HepG2 (cell line): Measurements from ENCODE around the gene FOXD4. TPM values are rescaled to one million over a fixed set of nuclear protein-coding genes. Genes with fewer than 3 reads are reported as not detected.
"Not testable (repeated sequence)": the region's sequence is repeated elsewhere in the genome, so short reads cannot be mapped to it uniquely, and the experiment has no call there.

Experiments
- ATAC-seq: fragments of 200-7000 bp; cut with Tn5 transposase; 3 replicates; pipeline ENCODE4 v1.9.1; 2020; ENCODE audit warnings: mild to moderate bottlenecking, moderate library complexity
- BruUV-seq: library from RNA; stranded (reverse); fragments of 400-500 nt; replicated peaks from 2 replicates; lab custom pipeline; 2021; lab: Mats Ljungman, UMichigan
- CTCF ChIA-PET: fragments of 300-600 bp; formaldehyde crosslinking; extraction: SDS; loops from one replicate; lab custom pipeline; 2021; ENCODE audit warnings: low total read pairs, inconsistent platforms, low intra/inter-chr PET ratio; lab: Yijun Ruan, JAX
- POLR2A ChIA-PET: fragments of 350-600 bp; sonication (Branson Sonifier 250); formaldehyde crosslinking; loops from one replicate; lab custom pipeline; 2020; ENCODE audit warnings: antibody characterized with exemption, inconsistent platforms; lab: Yijun Ruan, JAX
- DNase-seq: peaks from one replicate; pipeline ENCODE4 v3.0.0-alpha.2; 2015; ENCODE audit warnings: low spot score
- FAIRE-seq: peaks from 3 replicates; lab custom pipeline; 2011; peaks lifted over from hg19 to GRCh38; lab: Jason Lieb, UNC
- H2AFZ ChIP-seq: one replicate; pipeline ENCODE4 v1.6.1; 2011; ENCODE audit warnings: low read length, inconsistent platforms
- H3K27ac ChIP-seq: fragments of 300-600 bp; 3 replicates; pipeline ENCODE4 v1.8.0; 2011; ENCODE audit warnings: mixed run types, mild to moderate bottlenecking, mixed read lengths, low read length, inconsistent platforms; ENCODE audit not compliant: insufficient read depth; ENCODE audit errors: extremely low read length
- H3K27me3 ChIP-seq, 2 experiments: fragments of 200-600 bp in 1 of 2; 2 replicates in 1 of 2; 3 replicates in 1 of 2; pipeline versions ENCODE4 v1.6.0 to v1.8.0; 2011; ENCODE audit warnings: low read length in 2 of 2, mild to moderate bottlenecking in 2 of 2, moderate library complexity in 2 of 2, inconsistent platforms in 1 of 2; ENCODE audit not compliant: insufficient read depth in 2 of 2, control insufficient read depth in 1 of 2
- H3K36me3 ChIP-seq, 2 experiments: fragments of 200-600 bp in 1 of 2; replicated peaks in 1 of 2; 2 replicates in 1 of 2; 3 replicates in 1 of 2; pipeline versions ENCODE4 v1.5.1 to v1.8.0; 2011; ENCODE audit warnings: low read length in 2 of 2, inconsistent platforms in 1 of 2; ENCODE audit not compliant: insufficient read depth in 2 of 2, control insufficient read depth in 1 of 2
- H3K4me1 ChIP-seq: 2 replicates; pipeline ENCODE4 v1.5.1; 2012; ENCODE audit warnings: low read length, inconsistent platforms; ENCODE audit not compliant: insufficient read depth
- H3K4me2 ChIP-seq: 2 replicates; pipeline ENCODE4 v1.6.0; 2011; ENCODE audit warnings: low read depth, low read length, inconsistent platforms
- H3K4me3 ChIP-seq, 3 experiments: fragments of 200-600 bp in 1 of 3; sonication (generic), shearing (Covaris generic) in 1 of 3; replicated peaks in 1 of 3; 2 replicates each; pipeline ENCODE4 v1.5.1; 2011 to 2016; ENCODE audit warnings: low read length in 3 of 3, inconsistent platforms in 2 of 3, low read depth in 2 of 3, mild to moderate bottlenecking in 2 of 3, control low read depth in 1 of 3, mixed read lengths in 1 of 3; ENCODE audit not compliant: insufficient read depth in 1 of 3
- H3K79me2 ChIP-seq: one replicate; pipeline ENCODE4 v1.6.1; 2011; ENCODE audit warnings: low read length, inconsistent platforms; ENCODE audit not compliant: insufficient read depth
- H3K9ac ChIP-seq: 2 replicates; pipeline ENCODE4 v1.6.0; 2011; ENCODE audit warnings: mild to moderate bottlenecking, low read depth, low read length, inconsistent platforms; ENCODE audit not compliant: insufficient read depth
- H3K9me3 ChIP-seq: 2 replicates; pipeline ENCODE4 v1.5.1; 2012; ENCODE audit warnings: mild to moderate bottlenecking, low read length
- H4K20me1 ChIP-seq: 2 replicates; pipeline ENCODE4 v1.6.0; 2011; ENCODE audit warnings: inconsistent platforms, mild to moderate bottlenecking, low read length, moderate library complexity; ENCODE audit not compliant: insufficient read depth
- WGBS: methylation state at CpG from one replicate; pipeline ENCODE4 v1.1.6; 2017; ENCODE audit warnings: low lambda C conversion rate; 5-methylcytosine and 5-hydroxymethylcytosine counted together
- in situ Hi-C: cut with HindIII; loops from 2 replicates; pipeline ENCODE4 v1.10.0; 2017; ENCODE audit warnings: low pct_unique_long_range_greater_than_20kb; ENCODE audit not compliant: extremely low pct_ligation_motif_present
- intact Hi-C: fragments of 100-400 bp; cut with micrococcal nuclease; formaldehyde crosslinking; loops from one replicate; pipeline ENCODE4 v1.10.0; 2022; ENCODE audit not compliant: unreplicated experiment
- polyA plus RNA-seq, 8 experiments: library from polyadenylated mRNA; depleted of rRNA in 3 of 8; stranded (reverse) in 7 of 8; unstranded in 1 of 8; fragments of >200 nt; fragmentation: Illumina TruSeq in 4 of 8; extraction: Trizol in 4 of 8; gene quantifications; 2 replicates each; pipeline versions ENCODE4 v1.2.1 to v1.2.3, GENCODE V29; 2011 to 2016; ENCODE audit warnings: low read depth in 4 of 8, missing spikeins in 1 of 8, mixed read lengths in 1 of 8; ENCODE audit not compliant: insufficient read depth in 1 of 8
- total RNA-seq, 5 experiments: library from RNA; depleted of rRNA; stranded (reverse); fragments of >200 nt; fragmentation: Illumina TruSeq; extraction: Trizol; gene quantifications; 2 replicates each; pipeline ENCODE4 v1.2.3, GENCODE V29; 2016; ENCODE audit warnings: low read depth in 1 of 5

The FOXD4 gene
- total and polyA plus RNA-seq, 2 of the 13 experiments (the other 11 are each of a cell fraction or from before 2014, with no cell fraction given): 0.15 to 0.18 TPM

DNA sequence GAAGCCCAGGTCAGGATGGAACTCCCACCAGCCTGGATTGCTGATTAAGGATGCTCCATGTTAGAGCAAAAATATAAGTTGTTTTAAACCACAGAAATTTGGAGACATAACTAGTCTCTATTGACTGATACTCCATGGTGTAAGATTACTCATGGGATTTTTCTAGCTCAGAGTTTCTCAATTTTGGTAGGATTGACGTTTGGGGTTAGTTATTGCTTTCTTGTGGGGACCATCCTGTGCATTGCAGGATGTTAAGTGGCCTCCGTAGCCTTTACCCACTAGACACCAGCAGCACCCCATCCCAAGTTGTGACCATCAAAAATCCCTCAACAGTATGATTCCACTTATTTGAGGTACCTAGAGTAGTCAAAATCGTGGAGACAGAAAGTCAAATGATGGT is 19.4 kb downstream of the FOXD4 start:
- H3K9ac ChIP-seq, in situ Hi-C loops, H3K4me3 ChIP-seq, ATAC-seq, H2AFZ ChIP-seq, POLR2A ChIA-PET, H3K4me1 ChIP-seq, DNase-seq, BruUV-seq, H3K27me3 ChIP-seq, H3K36me3 ChIP-seq, CTCF ChIA-PET, H3K79me2 ChIP-seq, intact Hi-C loops, H3K27ac ChIP-seq, H3K4me2 ChIP-seq, FAIRE-seq, H3K9me3 ChIP-seq, H4K20me1 ChIP-seq: not testable (repeated sequence)
- 19% methylated on average over 3 of the region's 3 CpGs for WGBS

GRCh38 chr9:94992-95391 is 23.2 kb downstream of the FOXD4 start:
- FAIRE-seq, H3K9me3 ChIP-seq, ATAC-seq, H3K36me3 ChIP-seq, H3K4me2 ChIP-seq, H3K27ac ChIP-seq, H3K4me3 ChIP-seq, H4K20me1 ChIP-seq, intact Hi-C loops, BruUV-seq, H3K27me3 ChIP-seq, in situ Hi-C loops, H3K79me2 ChIP-seq, DNase-seq, H3K9ac ChIP-seq, CTCF ChIA-PET, POLR2A ChIA-PET, H3K4me1 ChIP-seq, H2AFZ ChIP-seq: not testable (repeated sequence)
- WGBS: 0% methylated on average over 3 of the region's 4 CpGs

DNA sequence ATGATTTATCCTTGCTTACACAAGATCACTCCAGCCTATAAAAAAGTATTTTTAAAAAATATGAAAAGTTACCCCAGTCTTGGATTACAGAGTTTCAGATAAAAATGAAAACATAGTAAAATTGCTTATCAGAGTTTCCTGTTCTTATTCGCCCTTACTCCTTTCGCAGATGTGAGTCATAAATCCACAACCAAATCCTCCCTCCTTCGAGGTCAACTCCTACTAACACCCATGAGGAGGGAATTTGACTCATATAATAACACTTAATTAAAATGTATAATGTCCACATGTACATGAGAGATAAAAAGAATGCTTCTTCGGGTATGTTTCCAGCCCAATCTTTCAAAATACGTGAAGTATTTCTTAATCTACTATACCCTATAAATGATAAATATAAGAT is 23.9 kb downstream of the FOXD4 start:
- H3K4me2 ChIP-seq, FAIRE-seq, CTCF ChIA-PET, intact Hi-C loops, POLR2A ChIA-PET, H3K27ac ChIP-seq, H3K79me2 ChIP-seq, H2AFZ ChIP-seq, H3K4me3 ChIP-seq, H3K27me3 ChIP-seq, ATAC-seq, H3K9me3 ChIP-seq, BruUV-seq, H3K36me3 ChIP-seq, H4K20me1 ChIP-seq, in situ Hi-C loops, H3K9ac ChIP-seq, H3K4me1 ChIP-seq, DNase-seq: not testable (repeated sequence)
- WGBS: 36% methylated on average over 5 of the region's 5 CpGs

DNA sequence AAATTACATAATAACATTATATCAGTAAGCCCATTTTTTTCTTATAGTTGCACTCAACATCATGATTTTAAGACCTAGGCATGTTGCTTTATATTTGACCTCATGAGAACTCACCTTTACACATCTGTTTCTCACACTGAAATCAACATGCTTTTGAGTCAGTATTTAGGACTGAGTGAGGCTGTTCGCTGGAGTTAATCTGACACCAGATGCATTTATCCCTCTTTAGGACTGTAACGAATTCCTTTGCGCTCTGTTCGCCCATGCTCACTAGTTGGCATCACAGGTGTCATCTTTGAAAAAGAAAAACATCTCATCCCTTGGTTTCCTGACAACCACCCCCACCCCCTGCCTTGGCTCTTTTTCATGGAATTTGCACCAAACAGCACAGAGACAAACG is 24.3 kb downstream of the FOXD4 start:
- H2AFZ ChIP-seq, CTCF ChIA-PET, DNase-seq, ATAC-seq, BruUV-seq, H3K9me3 ChIP-seq, in situ Hi-C loops, FAIRE-seq, H3K4me1 ChIP-seq, H3K4me3 ChIP-seq, H4K20me1 ChIP-seq, POLR2A ChIA-PET, H3K79me2 ChIP-seq, H3K36me3 ChIP-seq, H3K27ac ChIP-seq, H3K9ac ChIP-seq, H3K4me2 ChIP-seq, intact Hi-C loops, H3K27me3 ChIP-seq: not testable (repeated sequence)
- WGBS: 0% methylated on average over 3 of the region's 5 CpGs
